Measurements from ENCODE around the gene CPNE8.

GRCh38 chr12:38629064-38629463 lies 276.3 kb downstream of the CPNE8 start:
- no peak for TF ChIP-seq CTCF (IDR thresholded peaks at IDR 0.05)
- TF ChIP-seq POLR2A (IDR thresholded peaks at IDR 0.05): no peak

Measured in testis (tissue), 2 donors.